K562 (cell line): ENCODE results near the gene LMBR1L. TPM values are rescaled to one million over a fixed set of nuclear protein-coding genes. Genes with fewer than 3 reads are reported as not detected.

ENCODE experiments used
- RBM25 ChIP-seq: fragments of 200-400 bp; formaldehyde crosslinking; IDR thresholded peaks from 2 replicates; pipeline ENCODE4 v1.6.1; 2018; ENCODE audit warnings: low read length, low read depth, moderate library complexity; ENCODE audit not compliant: severe bottlenecking
- ZKSCAN1 ChIP-seq: fragments of 150-350 bp; IDR thresholded peaks from 2 replicates; pipeline ENCODE4 v1.6.1; 2016; ENCODE audit warnings: low read depth, low read length
- ZNF24 ChIP-seq: fragments of 450-650 bp; IDR thresholded peaks from 2 replicates; pipeline ENCODE4 v1.6.1; 2016
- ZNF3 ChIP-seq: fragments of 250-450 bp; sonication (Bioruptor Pico); IDR thresholded peaks from 2 replicates; pipeline ENCODE4 v1.5.0; 2021; ENCODE audit warnings: mild to moderate bottlenecking, moderate library complexity
- ZNF592 ChIP-seq: fragments of 450-650 bp; IDR thresholded peaks from 2 replicates; pipeline ENCODE4 v1.6.1; 2017; ENCODE audit warnings: antibody characterized with exemption, mild to moderate bottlenecking
- polyA plus RNA-seq, 8 experiments: library from polyadenylated mRNA; depleted of rRNA in 4 of 8; stranded (reverse) in 5 of 8; unstranded in 3 of 8; fragments of >200 nt; fragmentation: Nextera tagmentation in 2 of 8; fragmentation: Illumina TruSeq in 1 of 8; extraction: Ambion mirVana in 2 of 8; extraction: Trizol in 1 of 8; gene quantifications; 2 replicates each; pipeline versions ENCODE4 v1.2.1 to v1.2.3, GENCODE V29; 2011 to 2014; ENCODE audit warnings: inconsistent platforms in 1 of 8, missing spikeins in 1 of 8
- total RNA-seq, 7 experiments: library from RNA; depleted of rRNA in 6 of 7; stranded (reverse); fragments of >200 nt in 6 of 7; fragmentation: Illumina TruSeq in 2 of 7; extraction: Trizol in 2 of 7; gene quantifications; 2 replicates each; pipeline versions ENCODE4 v1.2.1 to v1.2.3, GENCODE V29; 2011 to 2021; ENCODE audit warnings: low replicate concordance in 1 of 7
- TF ChIP-seq, protein P1 (sequence below): sonication (generic); formaldehyde crosslinking; IDR thresholded peaks from 2 replicates; pipeline ENCODE4 v1.8.0; 2022; ENCODE audit warnings: mild to moderate bottlenecking, missing genetic modification reagents
- TF ChIP-seq, protein P2 (sequence below): fragments of 450-650 bp; formaldehyde crosslinking; conservative IDR thresholded peaks from 2 replicates; pipeline ENCODE4 v1.4.0; 2022; ENCODE audit warnings: mild to moderate bottlenecking, missing genetic modification characterization

The LMBR1L gene
- total and polyA plus RNA-seq, 9 of the 15 experiments (the other 6 are each of a cell fraction or from before 2014, with no cell fraction given): 2.5 to 57.0 (median 31.1) TPM

DNA sequence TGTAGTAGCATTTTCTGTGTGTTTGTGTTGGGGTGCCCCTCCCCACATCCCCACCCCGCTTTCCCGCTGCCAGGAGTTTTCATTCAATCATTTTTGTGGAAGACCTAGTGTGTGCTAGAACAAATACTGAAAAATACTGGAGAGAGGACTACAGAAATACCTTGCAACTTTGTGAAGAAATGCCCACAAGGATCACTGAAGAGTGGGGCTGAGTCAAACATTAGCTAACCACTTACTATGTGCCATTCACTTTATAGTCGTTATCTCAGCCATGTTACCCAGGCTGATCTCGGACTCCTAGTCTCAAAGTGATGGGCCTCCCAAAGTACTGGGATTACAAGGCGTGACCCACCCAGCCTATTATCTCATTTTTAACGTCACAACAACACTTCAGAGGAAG is 559 bp upstream of the LMBR1L start (continued):
- TF ChIP-seq ZNF592: peak; percentile 42
- TF ChIP-seq ZNF24: 0 out of 2 replicates have a peak, but pooled peaks have one; percentile 11
- TF ChIP-seq, protein P1, sequence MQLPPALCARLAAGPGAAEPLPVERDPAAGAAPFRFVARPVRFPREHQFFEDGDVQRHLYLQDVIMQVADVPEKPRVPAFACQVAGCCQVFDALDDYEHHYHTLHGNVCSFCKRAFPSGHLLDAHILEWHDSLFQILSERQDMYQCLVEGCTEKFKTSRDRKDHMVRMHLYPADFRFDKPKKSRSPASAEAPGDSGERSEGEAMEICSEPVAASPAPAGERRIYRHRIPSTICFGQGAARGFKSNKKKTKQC (CRISPR knock-in tag): no peak
- TF ChIP-seq ZNF3 (CRISPR knock-in tag): no peak
- peak; percentile 50 for TF ChIP-seq RBM25
- TF ChIP-seq ZKSCAN1: peak; percentile 57; the same call in 1 of the 2 replicates
- TF ChIP-seq, protein P2, sequence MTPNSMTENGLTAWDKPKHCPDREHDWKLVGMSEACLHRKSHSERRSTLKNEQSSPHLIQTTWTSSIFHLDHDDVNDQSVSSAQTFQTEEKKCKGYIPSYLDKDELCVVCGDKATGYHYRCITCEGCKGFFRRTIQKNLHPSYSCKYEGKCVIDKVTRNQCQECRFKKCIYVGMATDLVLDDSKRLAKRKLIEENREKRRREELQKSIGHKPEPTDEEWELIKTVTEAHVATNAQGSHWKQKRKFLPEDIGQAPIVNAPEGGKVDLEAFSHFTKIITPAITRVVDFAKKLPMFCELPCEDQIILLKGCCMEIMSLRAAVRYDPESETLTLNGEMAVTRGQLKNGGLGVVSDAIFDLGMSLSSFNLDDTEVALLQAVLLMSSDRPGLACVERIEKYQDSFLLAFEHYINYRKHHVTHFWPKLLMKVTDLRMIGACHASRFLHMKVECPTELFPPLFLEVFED (CRISPR knock-in tag): no peak
